ENCODE data around the gene RNF167.
A peak's percentile ranks its signal among the peaks of the same experiment; 100 is the strongest.
"Not testable (repeated sequence)": the region's sequence is repeated elsewhere in the genome, so short reads cannot be mapped to it uniquely, and the experiment has no call there.

RNF167 gene

DNA sequence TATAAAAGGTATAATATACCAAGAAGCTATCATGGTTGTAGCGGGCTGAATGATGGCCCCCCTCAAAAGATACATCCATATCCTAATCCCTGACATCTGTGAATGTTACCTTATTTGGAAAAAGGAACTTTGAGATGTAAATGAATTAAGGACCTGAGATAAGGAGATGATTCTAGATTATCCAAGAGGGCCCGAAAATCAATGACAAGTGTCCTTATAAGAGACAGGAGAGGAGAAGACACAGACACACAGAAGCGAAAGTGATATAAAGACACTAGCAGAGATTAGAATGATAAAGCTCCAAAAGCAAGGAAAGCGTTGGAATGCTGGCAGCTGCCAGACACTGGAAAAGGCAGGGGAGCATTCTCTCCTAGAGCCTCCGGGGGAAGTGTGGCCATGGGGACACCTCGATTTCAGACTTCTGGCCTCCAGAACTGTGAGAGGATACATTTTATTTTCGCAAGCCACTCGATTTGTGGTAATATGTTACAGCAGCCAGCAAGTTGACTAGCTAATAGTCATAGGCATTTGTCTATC is 20.5 kb upstream of the RNF167 start:
- Mint-ChIP-seq H3K27me3 (no peaks in the 10 kb centered on the region), H3K27ac (no peak overlapping the region), H3K9me3 (no peaks in the 10 kb centered on the region), H3K36me3 (no peaks in the 10 kb centered on the region), H3K4me1 (no peaks in the 10 kb centered on the region), H3K4me3 (no peak overlapping the region)
- CTCF ChIA-PET: interaction anchor here (1.1 kb wide), 1 partner anchor 10 kb away, joined by 7 read pairs; no protein-coding TSS in a partner anchor
- no peak for DNase-seq

DNA sequence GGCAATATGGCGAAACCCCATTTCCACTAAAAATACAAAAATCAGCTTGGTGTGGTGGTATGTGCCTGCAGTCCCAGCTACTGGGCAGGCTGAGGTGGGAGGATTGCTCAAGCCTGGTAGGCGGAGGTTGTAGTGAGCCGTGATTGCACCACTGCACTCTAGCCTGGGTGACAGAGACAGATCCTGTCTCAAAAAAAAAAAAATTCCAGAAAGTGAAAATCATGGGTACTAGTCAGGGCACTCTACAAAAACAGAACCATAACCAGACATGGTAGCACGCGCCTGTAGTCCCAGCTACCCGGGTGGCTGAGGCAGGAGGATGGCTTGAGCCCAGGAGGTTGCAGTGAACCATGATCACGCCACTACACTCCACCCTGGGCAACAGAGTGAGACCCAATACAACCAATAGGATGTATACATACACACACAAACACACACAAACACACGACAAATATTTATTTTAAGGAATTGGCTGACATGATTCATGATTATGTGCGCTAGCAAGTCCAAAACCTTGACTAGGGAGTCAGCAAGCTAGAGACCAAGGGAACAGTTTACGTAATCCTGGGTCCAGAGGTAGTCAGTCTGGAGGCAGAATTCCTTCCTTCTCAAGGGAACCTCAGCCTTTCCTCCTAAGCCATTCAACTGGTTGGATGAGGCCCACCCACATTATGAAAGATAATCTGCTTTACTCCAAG is 19.6 kb upstream of the RNF167 start:
- Mint-ChIP-seq H3K9me3 (no peaks in the 10 kb centered on the region), H3K4me3 (no peak overlapping the region), H3K27ac (no peak overlapping the region), H3K27me3 (no peaks in the 10 kb centered on the region), H3K36me3 (no peaks in the 10 kb centered on the region), H3K4me1 (no peaks in the 10 kb centered on the region)
- no peak for DNase-seq
- CTCF ChIA-PET: interaction anchor here (1.1 kb wide), 1 partner anchor 11 kb away, joined by 7 read pairs; no protein-coding TSS in a partner anchor

DNA sequence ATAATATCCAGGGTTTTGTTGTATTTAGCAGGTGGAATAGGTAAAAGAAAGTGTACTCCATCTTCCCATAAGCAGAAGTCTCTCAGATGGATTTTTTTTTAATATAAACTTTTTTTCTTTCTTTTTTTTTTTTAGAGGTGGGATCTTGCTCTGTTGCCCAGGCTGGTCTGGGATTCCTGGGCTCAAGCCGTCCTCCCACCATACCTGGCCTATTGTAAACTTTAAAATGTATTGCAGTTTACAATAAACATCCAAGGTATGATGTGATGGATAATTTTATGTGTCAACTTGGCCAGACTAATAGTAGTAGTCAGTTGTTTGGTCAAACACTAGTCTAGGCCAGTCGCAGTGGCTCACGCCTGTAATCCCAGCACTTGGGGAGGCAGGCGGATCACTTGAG is 18.7 kb upstream of the RNF167 start:
- DNase-seq: no peak
- Mint-ChIP-seq H3K36me3 (no peaks in the 10 kb centered on the region), H3K9me3 (no peaks in the 10 kb centered on the region), H3K27me3 (no peaks in the 10 kb centered on the region), H3K4me1 (no peaks in the 10 kb centered on the region), H3K4me3 (no peak overlapping the region), H3K27ac (no peak overlapping the region)
- CTCF ChIA-PET: no interaction called here

DNA sequence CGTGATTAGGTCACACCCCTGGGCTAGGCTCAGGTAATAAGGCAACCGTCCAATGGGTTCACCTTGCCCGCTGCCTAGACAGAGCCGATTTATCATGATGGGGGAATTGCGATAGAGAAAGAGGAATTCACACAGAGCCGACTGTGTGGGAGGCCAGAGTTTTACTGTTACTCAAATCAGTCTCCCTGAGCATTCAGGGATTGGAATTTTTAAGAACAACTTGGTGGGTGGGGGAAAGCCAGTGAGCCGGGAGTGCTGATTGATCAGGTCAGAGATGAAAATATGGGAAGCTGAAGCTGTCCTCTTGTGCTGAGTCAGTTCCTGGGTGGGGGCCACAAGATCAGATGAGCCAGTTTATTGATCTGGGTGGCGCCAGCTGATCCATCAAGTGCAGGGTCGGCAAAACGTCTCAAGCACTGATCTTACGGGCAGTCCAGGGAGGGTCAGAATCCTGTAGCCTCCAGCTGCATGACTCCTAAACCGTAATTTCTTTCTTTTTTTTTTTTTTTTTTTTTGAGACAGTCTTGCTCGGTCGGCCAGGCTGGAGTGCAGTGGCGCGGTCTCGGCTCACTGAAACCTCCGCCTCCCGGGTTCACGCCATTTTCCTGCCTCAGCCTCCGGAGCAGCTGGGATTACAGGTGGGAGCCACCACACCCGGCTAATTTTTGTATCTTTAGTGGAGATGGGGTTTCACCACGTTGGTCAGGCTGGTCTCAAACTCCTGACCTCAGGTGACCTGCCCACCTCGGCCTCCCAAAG is 13.3 kb upstream of the RNF167 start:
- H3K27me3 Mint-ChIP-seq, H3K27ac Mint-ChIP-seq, H3K4me1 Mint-ChIP-seq, CTCF ChIA-PET, DNase-seq, H3K4me3 Mint-ChIP-seq, H3K9me3 Mint-ChIP-seq: not testable (repeated sequence)
- H3K36me3 Mint-ChIP-seq: peaks cover 16% of the 10 kb centered on the region

DNA sequence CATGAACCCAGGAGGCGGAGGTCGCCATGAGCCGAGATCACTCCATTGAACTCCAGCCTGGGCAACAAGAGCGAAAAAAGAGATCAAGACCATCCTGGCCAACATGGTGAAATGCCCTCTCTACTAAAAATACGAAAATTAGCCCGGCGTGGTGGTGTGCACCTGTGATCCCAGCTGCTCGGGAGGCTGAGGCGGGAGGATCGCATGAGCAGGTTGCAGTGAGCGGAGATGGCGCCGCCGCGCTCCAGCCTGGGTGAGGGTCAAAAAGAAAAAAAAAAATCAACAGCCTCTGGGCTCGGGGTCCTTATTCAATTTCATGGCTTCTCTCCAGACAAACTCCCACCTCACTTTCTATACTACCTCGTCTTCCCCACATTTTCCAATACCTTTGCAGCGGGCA is 11.2 kb upstream of the RNF167 start:
- CTCF ChIA-PET: no interaction called here
- Mint-ChIP-seq H3K27me3 (peaks cover 1% of the 10 kb centered on the region), H3K4me1 (peaks cover 6% of the 10 kb centered on the region), H3K4me3 (no peak overlapping the region), H3K36me3 (peaks cover 18% of the 10 kb centered on the region), H3K9me3 (no peaks in the 10 kb centered on the region), H3K27ac (no peak overlapping the region)
- no peak for DNase-seq

DNA sequence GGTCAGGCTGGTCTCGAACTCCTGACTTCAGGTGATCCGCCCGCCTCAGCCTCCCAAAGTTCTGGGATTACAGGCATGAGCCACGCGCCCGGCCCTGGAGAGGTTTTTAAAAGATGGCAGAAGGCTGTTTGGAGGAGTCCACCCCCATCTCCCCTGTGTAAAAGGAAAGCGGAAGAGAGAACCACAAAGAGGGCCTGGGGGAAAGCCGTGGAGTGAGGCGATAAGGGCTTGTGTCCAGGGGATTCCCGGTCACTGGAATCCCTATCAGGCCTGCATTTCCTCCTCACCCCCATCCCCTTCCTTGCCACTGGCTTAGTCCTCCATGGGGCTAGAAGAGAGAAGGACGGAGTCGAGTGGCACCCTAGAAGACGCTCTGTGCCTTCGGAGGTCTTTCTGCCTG is 8.1 kb upstream of the RNF167 start, which contains the start of gene GP1BA:
Gene GP1BA (plus strand): TSS at position 315 of the 400 bp plus-strand sequence. CDS start 328 bp downstream, outside the sequence.
- Mint-ChIP-seq H3K4me3 (no peak within 1 kb of the TSS), H3K27me3 (peaks cover 8% of the 10 kb centered on the region), H3K36me3 (peaks cover 29% of the 10 kb centered on the region), H3K4me1 (peaks cover 25% of the 10 kb centered on the region), H3K9me3 (no peaks in the 10 kb centered on the region), H3K27ac (peak within 1 kb of the TSS; percentile 20)
- CTCF ChIA-PET: no interaction called here
- no peak for DNase-seq

DNA sequence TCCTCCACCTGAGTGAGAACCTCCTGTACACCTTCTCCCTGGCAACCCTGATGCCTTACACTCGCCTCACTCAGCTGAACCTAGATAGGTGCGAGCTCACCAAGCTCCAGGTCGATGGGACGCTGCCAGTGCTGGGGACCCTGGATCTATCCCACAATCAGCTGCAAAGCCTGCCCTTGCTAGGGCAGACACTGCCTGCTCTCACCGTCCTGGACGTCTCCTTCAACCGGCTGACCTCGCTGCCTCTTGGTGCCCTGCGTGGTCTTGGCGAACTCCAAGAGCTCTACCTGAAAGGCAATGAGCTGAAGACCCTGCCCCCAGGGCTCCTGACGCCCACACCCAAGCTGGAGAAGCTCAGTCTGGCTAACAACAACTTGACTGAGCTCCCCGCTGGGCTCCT is 7.3 kb upstream of the RNF167 start:
- CTCF ChIA-PET: no interaction called here
- peaks cover 37% of the 10 kb centered on the region for H3K36me3 Mint-ChIP-seq
- DNase-seq: no peak
- H3K4me1 Mint-ChIP-seq: peaks cover 27% of the 10 kb centered on the region
- no peak overlapping the region for H3K4me3 Mint-ChIP-seq
- no peaks in the 10 kb centered on the region for H3K9me3 Mint-ChIP-seq
- peaks cover 8% of the 10 kb centered on the region for H3K27me3 Mint-ChIP-seq
- no peak overlapping the region for H3K27ac Mint-ChIP-seq

DNA sequence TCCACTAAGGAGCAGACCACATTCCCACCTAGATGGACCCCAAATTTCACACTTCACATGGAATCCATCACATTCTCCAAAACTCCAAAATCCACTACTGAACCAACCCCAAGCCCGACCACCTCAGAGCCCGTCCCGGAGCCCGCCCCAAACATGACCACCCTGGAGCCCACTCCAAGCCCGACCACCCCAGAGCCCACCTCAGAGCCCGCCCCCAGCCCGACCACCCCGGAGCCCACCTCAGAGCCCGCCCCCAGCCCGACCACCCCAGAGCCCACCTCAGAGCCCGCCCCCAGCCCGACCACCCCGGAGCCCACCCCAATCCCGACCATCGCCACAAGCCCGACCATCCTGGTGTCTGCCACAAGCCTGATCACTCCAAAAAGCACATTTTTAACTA is 6.4 kb upstream of the RNF167 start:
- peak overlapping the region; percentile 73 for H3K27ac Mint-ChIP-seq
- peaks cover 45% of the 10 kb centered on the region for H3K36me3 Mint-ChIP-seq
- peaks cover 35% of the 10 kb centered on the region for H3K4me1 Mint-ChIP-seq
- DNase-seq: no peak
- H3K27me3 Mint-ChIP-seq: peaks cover 8% of the 10 kb centered on the region
- H3K9me3 Mint-ChIP-seq: no peaks in the 10 kb centered on the region
- CTCF ChIA-PET: interaction anchor here (0.7 to 1.2 kb wide), 2 partner anchors 22 to 24 kb away, joined by 4 read pairs; no protein-coding TSS in a partner anchor
- no peak overlapping the region for H3K4me3 Mint-ChIP-seq

DNA sequence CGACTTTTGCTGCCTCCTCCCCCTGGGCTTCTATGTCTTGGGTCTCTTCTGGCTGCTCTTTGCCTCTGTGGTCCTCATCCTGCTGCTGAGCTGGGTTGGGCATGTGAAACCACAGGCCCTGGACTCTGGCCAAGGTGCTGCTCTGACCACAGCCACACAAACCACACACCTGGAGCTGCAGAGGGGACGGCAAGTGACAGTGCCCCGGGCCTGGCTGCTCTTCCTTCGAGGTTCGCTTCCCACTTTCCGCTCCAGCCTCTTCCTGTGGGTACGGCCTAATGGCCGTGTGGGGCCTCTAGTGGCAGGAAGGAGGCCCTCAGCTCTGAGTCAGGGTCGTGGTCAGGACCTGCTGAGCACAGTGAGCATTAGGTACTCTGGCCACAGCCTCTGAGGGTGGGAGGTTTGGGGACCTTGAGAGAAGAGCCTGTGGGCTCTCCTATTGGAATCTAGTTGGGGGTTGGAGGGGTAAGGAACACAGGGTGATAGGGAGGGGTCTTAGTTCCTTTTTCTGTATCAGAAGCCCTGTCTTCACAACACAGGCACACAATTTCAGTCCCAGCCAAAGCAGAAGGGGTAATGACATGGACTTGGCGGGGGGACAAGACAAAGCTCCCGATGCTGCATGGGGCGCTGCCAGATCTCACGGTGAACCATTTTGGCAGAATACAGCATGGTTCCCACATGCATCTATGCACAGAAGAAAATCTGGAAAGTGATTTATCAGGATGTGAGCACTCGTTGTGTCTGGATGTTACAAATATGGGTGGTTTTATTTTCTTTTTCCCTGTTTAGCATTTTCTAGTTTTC is 5.7 kb upstream of the RNF167 start:
- Mint-ChIP-seq H3K9me3 (no peaks in the 10 kb centered on the region), H3K4me3 (no peak overlapping the region), H3K4me1 (peaks cover 41% of the 10 kb centered on the region), H3K27me3 (peaks cover 8% of the 10 kb centered on the region), H3K36me3 (peaks cover 43% of the 10 kb centered on the region), H3K27ac (peak overlapping the region; percentile 73)
- CTCF ChIA-PET: interaction anchor here (0.7 to 1.2 kb wide), 2 partner anchors 22 to 25 kb away, joined by 4 read pairs; no protein-coding TSS in a partner anchor
- DNase-seq: no peak

DNA sequence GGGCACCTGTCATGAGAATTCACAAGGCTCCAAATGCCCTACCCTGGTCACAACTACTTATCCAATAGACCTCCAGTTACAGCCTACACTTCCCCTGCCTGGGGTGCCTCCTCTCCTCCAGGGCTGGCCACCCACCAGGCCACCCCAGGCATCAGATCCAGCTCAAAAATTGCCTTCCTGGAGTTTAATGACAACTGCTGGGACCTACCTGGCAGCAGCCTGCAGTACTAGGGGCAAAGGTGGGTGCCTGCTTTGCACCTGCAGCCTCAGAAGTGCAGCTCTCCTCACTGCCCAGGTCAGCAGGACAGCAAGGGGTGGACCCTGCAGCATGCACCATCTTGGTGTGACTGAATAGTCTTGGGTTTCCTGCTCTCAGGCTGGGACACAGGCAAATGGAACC is 4.4 kb upstream of the RNF167 start:
- Mint-ChIP-seq H3K4me1 (peaks cover 41% of the 10 kb centered on the region), H3K4me3 (no peak overlapping the region), H3K36me3 (peaks cover 45% of the 10 kb centered on the region), H3K27me3 (peaks cover 12% of the 10 kb centered on the region), H3K9me3 (no peaks in the 10 kb centered on the region), H3K27ac (no peak overlapping the region)
- CTCF ChIA-PET: interaction anchor here (1.0 kb wide), 1 partner anchor 33 kb away, joined by 4 read pairs; the partner anchor contains the start of gene CHRNE
- no peak for DNase-seq

DNA sequence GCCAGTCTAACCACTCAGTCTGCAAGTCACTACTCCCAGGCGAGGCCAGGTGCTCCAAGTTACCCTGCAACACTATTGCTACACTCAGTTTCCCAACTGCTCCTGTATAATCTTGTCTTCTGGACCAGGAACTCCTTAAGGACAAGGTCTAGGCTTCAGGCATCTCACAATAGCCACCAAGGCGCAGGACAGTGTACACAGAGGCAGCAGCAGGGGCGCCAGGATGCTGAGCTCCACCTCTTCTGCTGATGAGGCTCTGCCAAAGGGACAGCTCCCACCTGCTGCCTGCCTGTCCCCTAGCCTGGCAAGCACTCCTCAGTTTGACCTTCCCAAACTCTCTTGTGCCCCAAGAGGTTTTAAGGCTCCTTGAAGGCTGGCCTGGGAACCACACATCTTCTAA is 3.6 kb upstream of the RNF167 start:
- H3K9me3 Mint-ChIP-seq: no peaks in the 10 kb centered on the region
- CTCF ChIA-PET: interaction anchor here (1.0 to 1.3 kb wide), 2 partner anchors 28 to 33 kb away, joined by 4 to 5 read pairs; partner anchors contain the start of gene CHRNE
- peak overlapping the region; percentile 21 for H3K27ac Mint-ChIP-seq
- peaks cover 47% of the 10 kb centered on the region for H3K36me3 Mint-ChIP-seq
- H3K27me3 Mint-ChIP-seq: peaks cover 12% of the 10 kb centered on the region
- no peak overlapping the region for H3K4me3 Mint-ChIP-seq
- peaks cover 41% of the 10 kb centered on the region for H3K4me1 Mint-ChIP-seq
- no peak for DNase-seq

DNA sequence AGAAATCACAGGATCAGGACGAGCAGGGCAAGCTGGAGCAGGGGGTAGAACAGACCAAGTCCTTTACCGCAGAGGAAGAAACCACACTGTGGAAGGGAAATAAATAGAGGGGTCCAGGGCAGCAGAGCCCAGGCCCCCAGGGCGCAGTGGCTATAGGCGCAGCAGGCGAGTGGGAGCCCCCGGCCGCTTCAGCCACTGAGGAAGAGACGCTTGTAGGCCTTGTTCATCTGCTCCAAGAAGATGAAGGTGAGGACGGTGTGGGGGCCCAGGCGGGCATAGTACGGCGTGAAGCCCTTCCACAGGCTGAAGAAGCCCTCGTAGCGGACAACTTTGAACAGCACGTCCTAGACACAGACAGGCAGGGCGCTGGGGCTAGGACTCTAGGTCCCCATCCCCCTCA is 2.5 kb upstream of the RNF167 start:
- no peaks in the 10 kb centered on the region for H3K9me3 Mint-ChIP-seq
- H3K36me3 Mint-ChIP-seq: peaks cover 57% of the 10 kb centered on the region
- H3K27ac Mint-ChIP-seq: no peak overlapping the region
- H3K4me1 Mint-ChIP-seq: peaks cover 51% of the 10 kb centered on the region
- no peak overlapping the region for H3K4me3 Mint-ChIP-seq
- CTCF ChIA-PET: no interaction called here
- DNase-seq: no peak
- H3K27me3 Mint-ChIP-seq: peaks cover 12% of the 10 kb centered on the region

DNA sequence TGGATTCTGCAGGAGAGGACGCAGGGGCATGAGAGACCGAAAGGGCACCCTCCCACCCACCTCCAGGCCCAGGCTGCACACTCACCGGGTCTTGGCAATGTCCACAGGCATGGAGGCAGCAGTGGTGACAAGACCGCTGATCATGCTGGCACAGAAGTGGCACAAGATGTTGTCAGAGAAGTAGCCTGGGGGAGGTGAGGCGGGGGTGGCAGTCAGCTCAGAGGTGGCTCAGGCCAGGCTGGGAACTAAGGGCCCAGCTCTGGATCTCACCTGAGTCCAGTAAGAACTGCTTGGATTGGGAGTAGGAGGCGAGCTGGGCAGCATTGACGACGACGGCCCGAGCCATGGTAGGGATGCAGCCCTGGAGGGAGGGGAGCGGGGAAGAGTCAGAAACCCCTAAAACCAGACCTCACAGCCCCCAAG is 2.0 kb upstream of the RNF167 start:
- peak overlapping the region; percentile 92 for H3K4me3 Mint-ChIP-seq
- H3K27me3 Mint-ChIP-seq: peaks cover 12% of the 10 kb centered on the region
- DNase-seq: no peak
- H3K9me3 Mint-ChIP-seq: no peaks in the 10 kb centered on the region
- peaks cover 57% of the 10 kb centered on the region for H3K4me1 Mint-ChIP-seq
- peak overlapping the region; percentile 79 for H3K27ac Mint-ChIP-seq
- CTCF ChIA-PET: interaction anchor here (2.6 kb wide), 2 partner anchors 29 kb away, joined by 9 to 15 read pairs; partner anchors contain the start of gene SPAG7
- H3K36me3 Mint-ChIP-seq: peaks cover 63% of the 10 kb centered on the region

All from activated naive CD4-positive, alpha-beta T cell treated with anti-CD3 and anti-CD28 coated beads, Interleukin-2, amount 10 ng/mL, durations not matched to agents 7 days and 5 days (primary cell).